ENCODE measurements around the gene CMKLR1. TPM values are rescaled to one million over a fixed set of nuclear protein-coding genes. Genes with fewer than 3 reads are reported as not detected.

Gene CMKLR1
- total and polyA plus RNA-seq, 4 donors: 0.67 to 13.7 (median 5.8) TPM

DNA sequence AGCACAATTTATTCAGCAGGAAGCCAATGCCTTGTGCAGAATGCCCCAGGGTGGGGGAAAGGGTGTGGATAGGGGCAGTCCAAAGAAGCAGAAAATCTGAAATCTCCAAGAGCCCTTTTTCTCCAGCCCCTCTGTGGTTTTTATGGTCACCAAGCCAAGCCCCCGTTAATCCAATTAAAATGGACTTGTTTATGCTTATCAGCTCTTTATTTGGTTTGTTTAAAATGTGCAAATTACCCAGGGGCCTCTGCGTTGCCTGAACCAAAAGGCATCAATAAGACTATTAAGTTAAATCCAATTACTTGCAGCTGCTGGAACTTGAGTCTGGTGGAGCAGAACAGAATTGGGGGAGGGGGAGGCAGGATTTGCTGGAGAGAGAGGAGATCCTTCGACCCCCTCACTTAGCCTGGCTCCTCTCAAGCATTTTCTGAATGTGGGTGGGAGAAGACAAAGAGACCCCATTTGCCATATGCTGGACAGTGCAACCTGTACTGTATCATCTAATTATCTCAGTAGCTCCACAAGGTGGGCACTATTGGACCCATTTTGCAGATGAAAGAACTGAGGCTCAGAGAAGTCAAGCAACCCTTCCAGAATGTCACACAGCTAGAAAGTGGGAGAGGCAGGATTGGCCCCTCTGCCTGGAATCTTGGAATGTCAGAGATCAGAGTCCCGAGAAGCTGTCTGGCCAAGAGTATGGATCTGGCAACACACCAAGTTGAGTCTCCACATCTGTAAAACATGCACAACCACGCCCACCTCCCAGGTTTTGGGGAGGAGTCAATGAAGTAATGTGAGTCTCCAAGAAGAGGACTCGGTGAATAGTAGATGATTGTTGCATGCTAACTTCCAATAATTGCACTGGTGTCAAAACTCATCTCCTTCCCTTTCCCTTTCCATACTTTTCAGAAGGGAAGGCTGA is 66.9 kb downstream of the CMKLR1 start (continued):
- TF ChIP-seq, protein P1, sequence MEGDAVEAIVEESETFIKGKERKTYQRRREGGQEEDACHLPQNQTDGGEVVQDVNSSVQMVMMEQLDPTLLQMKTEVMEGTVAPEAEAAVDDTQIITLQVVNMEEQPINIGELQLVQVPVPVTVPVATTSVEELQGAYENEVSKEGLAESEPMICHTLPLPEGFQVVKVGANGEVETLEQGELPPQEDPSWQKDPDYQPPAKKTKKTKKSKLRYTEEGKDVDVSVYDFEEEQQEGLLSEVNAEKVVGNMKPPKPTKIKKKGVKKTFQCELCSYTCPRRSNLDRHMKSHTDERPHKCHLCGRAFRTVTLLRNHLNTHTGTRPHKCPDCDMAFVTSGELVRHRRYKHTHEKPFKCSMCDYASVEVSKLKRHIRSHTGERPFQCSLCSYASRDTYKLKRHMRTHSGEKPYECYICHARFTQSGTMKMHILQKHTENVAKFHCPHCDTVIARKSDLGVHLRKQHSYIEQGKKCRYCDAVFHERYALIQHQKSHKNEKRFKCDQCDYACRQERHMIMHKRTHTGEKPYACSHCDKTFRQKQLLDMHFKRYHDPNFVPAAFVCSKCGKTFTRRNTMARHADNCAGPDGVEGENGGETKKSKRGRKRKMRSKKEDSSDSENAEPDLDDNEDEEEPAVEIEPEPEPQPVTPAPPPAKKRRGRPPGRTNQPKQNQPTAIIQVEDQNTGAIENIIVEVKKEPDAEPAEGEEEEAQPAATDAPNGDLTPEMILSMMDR (IDR thresholded peaks at IDR 0.05; ENCODE audit: low read depth, low read length, missing input control): no peak
- no peak for TF ChIP-seq YY1 (IDR thresholded peaks at IDR 0.05)
- TF ChIP-seq HNF4A (conservative IDR thresholded peaks at IDR 0.05): no peak
- TF ChIP-seq SP1 (IDR thresholded peaks at IDR 0.05): no peak
- no peak for TF ChIP-seq FOXA2 (IDR thresholded peaks at IDR 0.05)
- no peak for TF ChIP-seq GABPA (IDR thresholded peaks at IDR 0.05 in 1 of 2, conservative IDR thresholded peaks at IDR 0.05 in 1 of 2)
- no peak for TF ChIP-seq EGR1 (IDR thresholded peaks at IDR 0.05; ENCODE audit: low read depth in 2 of 2)
- no peak for TF ChIP-seq HNF4G (IDR thresholded peaks at IDR 0.05)
- no peak for TF ChIP-seq RAD21 (IDR thresholded peaks at IDR 0.05)
- no peak for TF ChIP-seq RXRA (IDR thresholded peaks at IDR 0.05)

DNA sequence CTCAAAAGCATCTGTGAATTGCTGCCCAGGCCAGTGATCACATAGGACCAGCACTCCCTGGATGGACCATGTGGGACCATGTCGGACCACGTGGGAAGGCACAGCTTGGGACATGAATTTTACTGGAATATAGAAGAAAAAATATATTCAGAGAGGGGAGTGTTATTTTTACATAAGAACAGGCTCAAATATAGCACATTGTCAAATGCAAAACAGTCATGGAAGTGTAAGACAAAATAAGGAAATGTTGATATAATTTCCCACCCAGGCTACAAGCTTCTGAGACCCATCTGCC is 68.3 kb downstream of the CMKLR1 start:
- Histone ChIP-seq H3K27ac (ENCODE audit: low read depth in 1 of 2, low read length in 2 of 2) (no peak overlapping the region), H3K36me3 (ENCODE audit: control insufficient read depth in 4 of 4, insufficient read depth in 3 of 4, low read depth in 1 of 4, low read length in 3 of 4) (no peaks in the 10 kb centered on the region), H3K27me3 (ENCODE audit: control insufficient read depth in 4 of 4, insufficient read depth in 4 of 4, low read length in 3 of 4) (peaks cover 0 to 6% (median 2%) of the 10 kb centered on the region in 4 donors), H3K4me3 (ENCODE audit: low read depth in 1 of 3, low read length in 3 of 3) (no peak overlapping the region), H3K9ac (ENCODE audit: low read depth in 1 of 2, low read length in 2 of 2) (no peak overlapping the region), H3K4me1 (ENCODE audit: control insufficient read depth in 4 of 4, insufficient read depth in 4 of 4, low read length in 3 of 4) (no peaks in the 10 kb centered on the region), H3K9me3 (ENCODE audit: control insufficient read depth in 4 of 4, low read length in 3 of 4) (peaks cover 0 to 5% (median 4%) of the 10 kb centered on the region in 4 donors)
- no peak for DNase-seq (ENCODE audit: low spot score)
- WGBS: 60% methylated on average over 2 of the region's 2 CpGs
- TF ChIP-seq EGR1 (IDR thresholded peaks at IDR 0.05; ENCODE audit: low read depth in 2 of 2) (no peak), FOXA2 (IDR thresholded peaks at IDR 0.05) (no peak), GABPA (IDR thresholded peaks at IDR 0.05 in 1 of 2, conservative IDR thresholded peaks at IDR 0.05 in 1 of 2) (no peak)

DNA sequence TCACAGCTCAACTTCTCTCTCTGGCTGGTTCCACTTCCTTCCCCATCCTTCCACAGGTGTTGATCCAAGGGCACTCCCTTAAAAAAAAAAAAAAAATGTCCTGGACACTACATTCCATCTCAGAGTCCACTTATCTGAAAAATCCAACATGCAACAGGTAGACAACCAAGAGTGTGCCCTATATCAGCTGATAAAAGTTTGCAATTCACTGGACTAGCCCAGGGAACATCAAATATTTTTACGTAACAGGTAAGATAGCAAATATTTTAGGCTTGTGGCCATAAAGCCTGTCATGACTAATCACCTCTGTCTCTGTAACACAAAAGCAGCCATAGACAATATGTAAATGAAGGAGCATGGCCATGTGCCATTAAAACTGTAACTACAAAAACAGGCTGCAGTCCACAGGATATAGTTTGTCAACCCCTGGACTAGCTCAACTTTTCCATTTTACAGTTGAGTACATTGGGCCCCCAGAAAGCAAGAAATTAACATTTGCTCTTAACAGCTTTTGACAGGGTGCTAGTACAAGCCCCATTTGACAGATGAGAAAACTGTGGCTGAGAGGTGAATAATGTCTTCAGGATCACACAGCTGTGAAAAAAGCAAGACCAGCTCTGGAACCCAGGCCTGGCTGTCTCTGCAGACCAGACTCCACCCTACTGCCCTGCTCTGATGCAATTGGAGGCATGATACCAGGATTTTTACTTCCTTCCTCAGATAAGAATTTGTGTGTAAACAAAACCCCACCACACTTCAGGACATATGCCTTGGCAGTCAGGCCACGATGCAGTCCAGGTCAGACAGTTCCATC is 68.9 kb downstream of the CMKLR1 start:
- TF ChIP-seq FOXA1 (IDR thresholded peaks at IDR 0.05) (no peak), RAD21 (IDR thresholded peaks at IDR 0.05) (no peak), GABPA (IDR thresholded peaks at IDR 0.05 in 1 of 2, conservative IDR thresholded peaks at IDR 0.05 in 1 of 2) (no peak), EGR1 (IDR thresholded peaks at IDR 0.05; ENCODE audit: low read depth in 2 of 2) (no peak)
- H3K27me3 ChIP-seq (ENCODE audit: control insufficient read depth in 4 of 4, insufficient read depth in 4 of 4, low read length in 3 of 4): peaks cover 0 to 6% (median 2%) of the 10 kb centered on the region in 4 donors
- no peak overlapping the region for H3K4me3 ChIP-seq (ENCODE audit: low read depth in 1 of 3, low read length in 3 of 3)
- DNase-seq (ENCODE audit: low spot score): no peak
- H3K4me1 ChIP-seq (ENCODE audit: control insufficient read depth in 4 of 4, insufficient read depth in 4 of 4, low read length in 3 of 4): no peaks in the 10 kb centered on the region
- peaks cover 0 to 5% (median 4%) of the 10 kb centered on the region in 4 donors for H3K9me3 ChIP-seq (ENCODE audit: control insufficient read depth in 4 of 4, low read length in 3 of 4)
- H3K27ac ChIP-seq (ENCODE audit: low read depth in 1 of 2, low read length in 2 of 2): no peak overlapping the region
- WGBS: 59% methylated on average over 2 of the region's 2 CpGs
- H3K36me3 ChIP-seq (ENCODE audit: control insufficient read depth in 4 of 4, insufficient read depth in 3 of 4, low read depth in 1 of 4, low read length in 3 of 4): no peaks in the 10 kb centered on the region
- no peak overlapping the region for H3K9ac ChIP-seq (ENCODE audit: low read depth in 1 of 2, low read length in 2 of 2)

DNA sequence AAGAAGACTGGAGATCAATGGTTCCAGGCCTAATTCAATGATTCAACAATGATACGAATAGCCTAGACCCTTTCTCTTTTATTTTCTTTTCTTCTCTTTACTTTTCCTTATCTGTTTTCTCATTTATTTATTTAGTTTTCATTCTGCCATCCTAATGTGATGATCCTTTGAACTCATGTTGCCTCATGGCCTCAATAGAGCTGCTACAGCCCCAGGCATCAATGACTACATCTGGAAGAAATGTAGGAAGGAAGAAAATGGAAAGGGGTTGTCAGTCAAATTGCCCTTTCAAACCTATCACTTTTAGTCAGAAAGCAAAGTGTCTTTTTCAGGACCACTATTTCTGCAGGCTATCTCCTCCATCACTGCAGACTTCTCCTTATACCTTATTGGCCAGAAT is 69.9 kb downstream of the CMKLR1 start:
- 71% methylated on average over 1 of the region's 1 CpG for WGBS
- Histone ChIP-seq H3K27ac (ENCODE audit: low read depth in 1 of 2, low read length in 2 of 2) (no peak overlapping the region), H3K9me3 (ENCODE audit: control insufficient read depth in 4 of 4, low read length in 3 of 4) (peaks cover 0 to 3% (median 2%) of the 10 kb centered on the region in 4 donors), H3K9ac (ENCODE audit: low read depth in 1 of 2, low read length in 2 of 2) (no peak overlapping the region), H3K4me1 (ENCODE audit: control insufficient read depth in 4 of 4, insufficient read depth in 4 of 4, low read length in 3 of 4) (no peaks in the 10 kb centered on the region), H3K4me3 (ENCODE audit: low read depth in 1 of 3, low read length in 3 of 3) (no peak overlapping the region), H3K27me3 (ENCODE audit: control insufficient read depth in 4 of 4, insufficient read depth in 4 of 4, low read length in 3 of 4) (peaks cover 0 to 6% (median 2%) of the 10 kb centered on the region in 4 donors), H3K36me3 (ENCODE audit: control insufficient read depth in 4 of 4, insufficient read depth in 3 of 4, low read depth in 1 of 4, low read length in 3 of 4) (no peaks in the 10 kb centered on the region)
- no peak for DNase-seq (ENCODE audit: low spot score)
- TF ChIP-seq JUND (IDR thresholded peaks at IDR 0.05): no peak
- TF ChIP-seq RAD21 (IDR thresholded peaks at IDR 0.05): no peak
- TF ChIP-seq RXRA (IDR thresholded peaks at IDR 0.05): no peak
- TF ChIP-seq, protein P2, sequence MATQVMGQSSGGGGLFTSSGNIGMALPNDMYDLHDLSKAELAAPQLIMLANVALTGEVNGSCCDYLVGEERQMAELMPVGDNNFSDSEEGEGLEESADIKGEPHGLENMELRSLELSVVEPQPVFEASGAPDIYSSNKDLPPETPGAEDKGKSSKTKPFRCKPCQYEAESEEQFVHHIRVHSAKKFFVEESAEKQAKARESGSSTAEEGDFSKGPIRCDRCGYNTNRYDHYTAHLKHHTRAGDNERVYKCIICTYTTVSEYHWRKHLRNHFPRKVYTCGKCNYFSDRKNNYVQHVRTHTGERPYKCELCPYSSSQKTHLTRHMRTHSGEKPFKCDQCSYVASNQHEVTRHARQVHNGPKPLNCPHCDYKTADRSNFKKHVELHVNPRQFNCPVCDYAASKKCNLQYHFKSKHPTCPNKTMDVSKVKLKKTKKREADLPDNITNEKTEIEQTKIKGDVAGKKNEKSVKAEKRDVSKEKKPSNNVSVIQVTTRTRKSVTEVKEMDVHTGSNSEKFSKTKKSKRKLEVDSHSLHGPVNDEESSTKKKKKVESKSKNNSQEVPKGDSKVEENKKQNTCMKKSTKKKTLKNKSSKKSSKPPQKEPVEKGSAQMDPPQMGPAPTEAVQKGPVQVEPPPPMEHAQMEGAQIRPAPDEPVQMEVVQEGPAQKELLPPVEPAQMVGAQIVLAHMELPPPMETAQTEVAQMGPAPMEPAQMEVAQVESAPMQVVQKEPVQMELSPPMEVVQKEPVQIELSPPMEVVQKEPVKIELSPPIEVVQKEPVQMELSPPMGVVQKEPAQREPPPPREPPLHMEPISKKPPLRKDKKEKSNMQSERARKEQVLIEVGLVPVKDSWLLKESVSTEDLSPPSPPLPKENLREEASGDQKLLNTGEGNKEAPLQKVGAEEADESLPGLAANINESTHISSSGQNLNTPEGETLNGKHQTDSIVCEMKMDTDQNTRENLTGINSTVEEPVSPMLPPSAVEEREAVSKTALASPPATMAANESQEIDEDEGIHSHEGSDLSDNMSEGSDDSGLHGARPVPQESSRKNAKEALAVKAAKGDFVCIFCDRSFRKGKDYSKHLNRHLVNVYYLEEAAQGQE (IDR thresholded peaks at IDR 0.05): no peak
- TF ChIP-seq TAF1 (conservative IDR thresholded peaks at IDR 0.05): no peak
- TF ChIP-seq, protein P3, sequence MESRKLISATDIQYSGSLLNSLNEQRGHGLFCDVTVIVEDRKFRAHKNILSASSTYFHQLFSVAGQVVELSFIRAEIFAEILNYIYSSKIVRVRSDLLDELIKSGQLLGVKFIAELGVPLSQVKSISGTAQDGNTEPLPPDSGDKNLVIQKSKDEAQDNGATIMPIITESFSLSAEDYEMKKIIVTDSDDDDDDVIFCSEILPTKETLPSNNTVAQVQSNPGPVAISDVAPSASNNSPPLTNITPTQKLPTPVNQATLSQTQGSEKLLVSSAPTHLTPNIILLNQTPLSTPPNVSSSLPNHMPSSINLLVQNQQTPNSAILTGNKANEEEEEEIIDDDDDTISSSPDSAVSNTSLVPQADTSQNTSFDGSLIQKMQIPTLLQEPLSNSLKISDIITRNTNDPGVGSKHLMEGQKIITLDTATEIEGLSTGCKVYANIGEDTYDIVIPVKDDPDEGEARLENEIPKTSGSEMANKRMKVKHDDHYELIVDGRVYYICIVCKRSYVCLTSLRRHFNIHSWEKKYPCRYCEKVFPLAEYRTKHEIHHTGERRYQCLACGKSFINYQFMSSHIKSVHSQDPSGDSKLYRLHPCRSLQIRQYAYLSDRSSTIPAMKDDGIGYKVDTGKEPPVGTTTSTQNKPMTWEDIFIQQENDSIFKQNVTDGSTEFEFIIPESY (IDR thresholded peaks at IDR 0.05): no peak
- TF ChIP-seq FOXA1 (IDR thresholded peaks at IDR 0.05): no peak

Measured in liver (tissue), 9 donors.